GM19193 (cell line): ENCODE data around the gene CD55.

Experiments
- POLR2A ChIP-seq: IDR thresholded peaks from 4 replicates; pipeline ENCODE4 v1.6.1; 2011; ENCODE audit not compliant: insufficient read depth, insufficient read length; ENCODE audit errors: extremely low read depth

CD55 gene

DNA sequence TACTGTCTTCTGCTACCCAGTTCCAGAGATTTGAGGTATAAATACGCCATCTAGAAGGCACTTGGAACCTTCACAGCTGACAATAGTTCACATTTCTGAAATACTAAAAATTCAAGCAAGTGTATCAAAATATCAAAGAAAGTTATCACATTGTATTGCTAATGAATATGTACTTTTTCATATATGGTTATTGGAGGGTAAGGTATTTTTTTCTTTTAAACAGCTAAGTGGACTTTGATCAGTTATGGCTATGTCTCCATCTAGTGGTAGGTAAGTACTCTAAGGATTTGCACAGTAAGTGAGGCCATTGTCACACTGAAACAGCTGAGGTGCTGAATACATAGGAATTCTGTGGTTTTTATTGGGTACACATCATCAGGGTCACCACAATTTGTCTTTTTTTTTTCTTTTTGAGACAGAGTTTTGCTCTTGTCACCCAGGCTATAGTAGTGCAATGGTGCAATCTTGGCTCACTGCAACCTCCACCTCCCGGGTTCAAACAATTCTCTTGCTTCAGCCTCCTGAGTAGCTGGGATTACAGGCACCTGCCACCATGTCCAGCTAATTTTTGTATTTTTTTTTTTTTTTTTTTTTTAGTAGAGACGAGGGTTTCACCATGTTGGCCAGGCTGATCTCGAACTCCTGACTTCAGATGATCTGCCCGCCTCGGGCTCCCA, 83.5 kb downstream of the CD55 start:
- TF ChIP-seq POLR2A: no peak

DNA sequence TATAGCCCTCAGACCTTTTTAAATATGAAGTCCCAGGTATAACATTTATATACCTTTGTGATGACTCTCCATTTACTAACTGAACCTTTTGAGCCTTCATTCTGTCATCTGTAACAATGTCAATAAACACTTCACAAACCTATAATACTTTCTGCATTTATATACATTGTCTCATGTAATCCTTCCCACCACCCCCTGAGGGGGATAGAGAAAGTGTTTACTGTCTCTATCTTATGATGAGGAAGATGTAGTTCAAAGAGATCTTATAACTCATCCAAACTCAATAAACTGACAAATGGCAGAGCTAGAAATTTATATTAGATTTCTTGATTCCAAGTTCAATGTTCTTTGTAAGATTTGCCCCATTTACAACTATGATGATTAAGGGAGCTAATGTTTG, 84.3 kb downstream of the CD55 start:
- TF ChIP-seq POLR2A: no peak

DNA sequence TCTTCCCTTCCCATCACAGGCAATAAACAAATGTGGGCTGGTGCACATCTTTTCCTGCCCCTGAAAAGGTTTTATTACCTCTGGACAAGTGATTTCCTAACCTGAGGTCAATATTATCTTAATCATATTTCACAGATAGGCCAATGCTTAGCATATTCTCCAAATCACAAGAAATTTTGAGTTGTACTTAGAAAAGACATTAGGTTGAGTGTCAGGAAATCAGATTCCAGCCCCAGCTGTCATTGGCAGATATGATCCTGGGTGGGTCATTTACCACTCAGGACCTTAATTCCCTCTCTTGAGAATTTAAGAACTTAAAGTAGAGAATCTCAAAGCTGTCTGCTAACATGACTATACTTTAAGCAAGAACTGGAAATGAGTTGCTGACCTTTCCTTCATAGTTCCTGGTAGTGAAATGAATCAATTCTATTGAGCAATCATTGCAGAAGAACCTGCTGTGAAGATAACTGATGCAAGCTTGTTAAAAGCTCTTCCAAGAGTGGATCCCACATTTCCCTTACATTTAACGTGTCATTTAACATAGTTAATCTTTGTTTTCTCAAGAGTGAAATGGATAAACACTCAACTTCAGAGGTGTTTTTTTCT, 86.3 kb downstream of the CD55 start:
- TF ChIP-seq POLR2A: no peak
